Smooth muscle cell (in vitro differentiated cells): ENCODE measurements around the gene GALNT11. TPM values are rescaled to one million over a fixed set of nuclear protein-coding genes. Genes with fewer than 3 reads are reported as not detected.

Source experiments
- DNase-seq: peaks from one replicate; lab custom pipeline; 2025; ENCODE audit not compliant: unreplicated experiment; lab: John Stamatoyannopoulos, UW
- H2AFZ ChIP-seq: fragments of 200-600 bp; sonication (generic); 2 replicates; pipeline ENCODE4 v1.6.0; 2016; ENCODE audit warnings: antibody characterized with exemption, low read depth, mild to moderate bottlenecking
- H3F3A ChIP-seq: fragments of 200-600 bp; sonication (generic); 2 replicates; pipeline ENCODE4 v1.6.0; 2017; ENCODE audit warnings: antibody characterized with exemption, low read depth
- H3K27ac ChIP-seq: fragments of 200-600 bp; sonication (generic); 2 replicates; pipeline ENCODE4 v1.5.1; 2016; ENCODE audit warnings: low read depth, mild to moderate bottlenecking
- H3K27me3 ChIP-seq: fragments of 200-600 bp; sonication (generic); 2 replicates; pipeline ENCODE4 v1.6.1; 2016; ENCODE audit warnings: low read depth, mild to moderate bottlenecking
- H3K36me3 ChIP-seq: fragments of 200-600 bp; sonication (generic); 2 replicates; pipeline ENCODE4 v1.5.1; 2016; ENCODE audit warnings: low read depth
- H3K4me1 ChIP-seq: fragments of 200-600 bp; sonication (generic); 2 replicates; pipeline ENCODE4 v1.5.1; 2016; ENCODE audit warnings: low read depth
- H3K4me2 ChIP-seq: fragments of 200-600 bp; sonication (generic); 2 replicates; pipeline ENCODE4 v1.6.0; 2016; ENCODE audit warnings: mild to moderate bottlenecking
- H3K4me3 ChIP-seq: fragments of 200-600 bp; sonication (generic); 2 replicates; pipeline ENCODE4 v1.5.1; 2016; ENCODE audit warnings: mild to moderate bottlenecking
- H3K79me2 ChIP-seq: fragments of 200-600 bp; sonication (generic); 2 replicates; pipeline ENCODE4 v1.6.0; 2016; ENCODE audit warnings: low read depth, mild to moderate bottlenecking
- H3K9ac ChIP-seq: fragments of 200-600 bp; sonication (generic); 2 replicates; pipeline ENCODE4 v1.6.0; 2016; ENCODE audit warnings: low read depth
- H3K9me3 ChIP-seq: fragments of 200-600 bp; sonication (generic); replicated peaks from 2 replicates; pipeline ENCODE4 v1.5.1; 2016; ENCODE audit warnings: low read depth
- H4K20me1 ChIP-seq: fragments of 200-600 bp; sonication (generic); 2 replicates; pipeline ENCODE4 v1.6.0; 2016; ENCODE audit warnings: low read depth
- CTCF ChIP-seq: fragments of 200-600 bp; sonication (generic); IDR thresholded peaks from 2 replicates; pipeline ENCODE4 v1.5.1; 2017; ENCODE audit warnings: borderline replicate concordance, mild to moderate bottlenecking, antibody characterized with exemption; ENCODE audit not compliant: insufficient read depth, poor library complexity, severe bottlenecking
- WGBS: methylation state at CpG from one replicate; pipeline ENCODE4 v1.1.7; 2016; ENCODE audit warnings: low lambda C conversion rate; 5-methylcytosine and 5-hydroxymethylcytosine counted together
- polyA plus RNA-seq: library from polyadenylated mRNA; unstranded; fragments of >200 nt; fragmentation: Nextera tagmentation; extraction: Ambion mirVana; gene quantifications from 2 replicates; pipeline ENCODE4 v1.2.1, GENCODE V29; 2016
- total RNA-seq: library from RNA; depleted of rRNA; stranded (reverse); fragments of >200 nt; gene quantifications from 2 replicates; pipeline ENCODE4 v1.2.3, GENCODE V29; 2014

The GALNT11 gene
- total and polyA plus RNA-seq, 2 experiments from 2014 or later: 40.8 to 73.6 TPM

- peaks cover 12% of the 10 kb centered on the region for H3K36me3 ChIP-seq
- WGBS: 95% methylated on average over 9 of the region's 9 CpGs
- no peak for TF ChIP-seq CTCF
- no peaks in the 10 kb centered on the region for H3K4me1 ChIP-seq
- no peaks in the 10 kb centered on the region for H3F3A ChIP-seq
- no peaks in the 10 kb centered on the region for H3K79me2 ChIP-seq
- H3K27ac ChIP-seq: no peak overlapping the region
- H4K20me1 ChIP-seq: no peaks in the 10 kb centered on the region
- H3K9ac ChIP-seq: no peak overlapping the region
- no peak overlapping the region for H3K4me2 ChIP-seq
- H3K9me3 ChIP-seq: no peaks in the 10 kb centered on the region
- H3K4me3 ChIP-seq: no peak overlapping the region
- no peaks in the 10 kb centered on the region for H3K27me3 ChIP-seq
- no peak overlapping the region for H2AFZ ChIP-seq
- DNase-seq: no peak
Observed at GRCh38 chr7:152115021-152115718, 89.7 kb downstream of the GALNT11 start.

- Histone ChIP-seq H4K20me1 (no peaks in the 10 kb centered on the region), H3K79me2 (no peaks in the 10 kb centered on the region), H3K9me3 (no peaks in the 10 kb centered on the region), H3K4me1 (no peaks in the 10 kb centered on the region), H3K4me3 (no peak overlapping the region), H2AFZ (no peak overlapping the region), H3K36me3 (peaks cover 23% of the 10 kb centered on the region), H3K27ac (no peak overlapping the region), H3K4me2 (no peak overlapping the region), H3F3A (no peaks in the 10 kb centered on the region), H3K27me3 (no peaks in the 10 kb centered on the region), H3K9ac (no peak overlapping the region)
- TF ChIP-seq CTCF: no peak
- no peak for DNase-seq
- 97% methylated on average over 8 of the region's 8 CpGs for WGBS
Observed at GRCh38 chr7:152117356-152117755, 91.9 kb downstream of the GALNT11 start.

GRCh38 chr7:152120210-152120609 lies 94.7 kb downstream of the GALNT11 start:
- H3K4me3 ChIP-seq: no peak overlapping the region
- no peak for DNase-seq
- no peak overlapping the region for H2AFZ ChIP-seq
- no peak overlapping the region for H3K4me2 ChIP-seq
- TF ChIP-seq CTCF: no peak
- WGBS: 97% methylated on average over 6 of the region's 6 CpGs
- no peak overlapping the region for H3K27ac ChIP-seq
- H3K9me3 ChIP-seq: no peaks in the 10 kb centered on the region
- H4K20me1 ChIP-seq: no peaks in the 10 kb centered on the region
- no peaks in the 10 kb centered on the region for H3F3A ChIP-seq
- H3K36me3 ChIP-seq: peaks cover 45% of the 10 kb centered on the region
- H3K4me1 ChIP-seq: no peaks in the 10 kb centered on the region
- H3K27me3 ChIP-seq: no peaks in the 10 kb centered on the region
- H3K9ac ChIP-seq: no peak overlapping the region
- no peaks in the 10 kb centered on the region for H3K79me2 ChIP-seq

- H3K27me3 ChIP-seq: no peaks in the 10 kb centered on the region
- no peak for DNase-seq
- 98% methylated on average over 7 of the region's 7 CpGs for WGBS
- H3F3A ChIP-seq: no peaks in the 10 kb centered on the region
- H3K4me3 ChIP-seq: no peak overlapping the region
- no peak overlapping the region for H3K27ac ChIP-seq
- H3K9me3 ChIP-seq: no peaks in the 10 kb centered on the region
- no peaks in the 10 kb centered on the region for H4K20me1 ChIP-seq
- peaks cover 46% of the 10 kb centered on the region for H3K36me3 ChIP-seq
- TF ChIP-seq CTCF: no peak
- H3K4me2 ChIP-seq: no peak overlapping the region
- H3K4me1 ChIP-seq: no peaks in the 10 kb centered on the region
- no peak overlapping the region for H2AFZ ChIP-seq
- no peaks in the 10 kb centered on the region for H3K79me2 ChIP-seq
- H3K9ac ChIP-seq: no peak overlapping the region
Observed at GRCh38 chr7:152120776-152121175, 95.3 kb downstream of the GALNT11 start.
